Measurements from ENCODE around the gene DCTPP1.

DCTPP1 gene

DNA sequence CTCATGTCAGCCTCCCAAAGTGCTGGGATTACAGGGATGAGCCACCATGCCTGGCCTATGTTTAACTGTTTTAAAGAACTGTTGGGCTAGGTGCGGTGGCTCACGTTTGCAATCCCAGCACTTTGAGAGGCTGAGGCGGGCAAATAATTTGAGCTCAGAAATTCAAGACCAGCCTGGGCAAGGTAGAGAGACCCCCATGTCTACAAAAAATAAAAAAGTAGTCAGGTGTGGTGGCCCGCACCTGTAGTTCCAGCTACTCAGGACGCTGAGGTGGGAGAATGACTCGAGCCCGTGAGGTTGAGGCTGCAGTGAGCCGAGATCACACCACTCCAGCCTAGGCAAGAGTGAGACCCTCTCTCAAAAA lies 40.8 kb upstream of the DCTPP1 start:
- TF ChIP-seq, protein P1, sequence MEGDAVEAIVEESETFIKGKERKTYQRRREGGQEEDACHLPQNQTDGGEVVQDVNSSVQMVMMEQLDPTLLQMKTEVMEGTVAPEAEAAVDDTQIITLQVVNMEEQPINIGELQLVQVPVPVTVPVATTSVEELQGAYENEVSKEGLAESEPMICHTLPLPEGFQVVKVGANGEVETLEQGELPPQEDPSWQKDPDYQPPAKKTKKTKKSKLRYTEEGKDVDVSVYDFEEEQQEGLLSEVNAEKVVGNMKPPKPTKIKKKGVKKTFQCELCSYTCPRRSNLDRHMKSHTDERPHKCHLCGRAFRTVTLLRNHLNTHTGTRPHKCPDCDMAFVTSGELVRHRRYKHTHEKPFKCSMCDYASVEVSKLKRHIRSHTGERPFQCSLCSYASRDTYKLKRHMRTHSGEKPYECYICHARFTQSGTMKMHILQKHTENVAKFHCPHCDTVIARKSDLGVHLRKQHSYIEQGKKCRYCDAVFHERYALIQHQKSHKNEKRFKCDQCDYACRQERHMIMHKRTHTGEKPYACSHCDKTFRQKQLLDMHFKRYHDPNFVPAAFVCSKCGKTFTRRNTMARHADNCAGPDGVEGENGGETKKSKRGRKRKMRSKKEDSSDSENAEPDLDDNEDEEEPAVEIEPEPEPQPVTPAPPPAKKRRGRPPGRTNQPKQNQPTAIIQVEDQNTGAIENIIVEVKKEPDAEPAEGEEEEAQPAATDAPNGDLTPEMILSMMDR (IDR thresholded peaks at IDR 0.05), result no peak

DNA sequence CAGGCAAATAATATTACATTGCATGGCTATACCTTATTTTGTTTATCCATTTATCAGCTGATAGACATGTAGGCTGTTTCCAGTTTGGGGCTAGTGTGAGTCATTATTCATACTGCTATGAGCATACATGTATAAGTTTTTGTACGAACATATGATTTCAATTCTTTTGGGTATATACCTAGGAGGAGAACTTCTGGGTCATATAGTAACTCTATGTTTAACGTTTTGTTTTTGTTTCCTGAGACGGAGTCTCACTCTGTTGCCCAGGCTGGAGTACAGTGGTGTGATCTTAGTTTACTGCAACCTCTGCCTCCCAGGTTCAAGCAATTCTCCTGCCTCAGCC lies 40.3 kb upstream of the DCTPP1 start:
- TF ChIP-seq, protein P1 (IDR thresholded peaks at IDR 0.05), result no peak

DNA sequence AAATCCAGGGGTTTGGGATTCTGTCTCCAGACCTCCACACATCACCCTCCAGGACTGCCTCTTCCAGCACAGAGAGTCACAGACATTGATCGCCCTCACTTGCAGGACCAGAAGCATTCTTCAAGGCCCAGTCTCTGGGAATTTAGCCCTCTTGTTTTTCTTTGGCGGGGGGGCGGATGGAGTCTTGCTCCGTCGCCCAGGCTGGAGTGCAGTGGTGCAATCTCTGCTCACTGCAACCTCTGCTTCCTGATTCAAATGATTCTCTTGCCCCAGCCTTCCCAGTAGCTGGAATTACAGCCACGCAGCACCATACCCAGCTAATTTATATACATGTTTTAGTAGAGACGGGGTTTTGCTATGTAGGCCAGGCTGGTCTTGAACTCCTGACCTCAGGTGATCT lies 34.2 kb upstream of the DCTPP1 start:
- TF ChIP-seq, protein P1 (IDR thresholded peaks at IDR 0.05), result no peak

DNA sequence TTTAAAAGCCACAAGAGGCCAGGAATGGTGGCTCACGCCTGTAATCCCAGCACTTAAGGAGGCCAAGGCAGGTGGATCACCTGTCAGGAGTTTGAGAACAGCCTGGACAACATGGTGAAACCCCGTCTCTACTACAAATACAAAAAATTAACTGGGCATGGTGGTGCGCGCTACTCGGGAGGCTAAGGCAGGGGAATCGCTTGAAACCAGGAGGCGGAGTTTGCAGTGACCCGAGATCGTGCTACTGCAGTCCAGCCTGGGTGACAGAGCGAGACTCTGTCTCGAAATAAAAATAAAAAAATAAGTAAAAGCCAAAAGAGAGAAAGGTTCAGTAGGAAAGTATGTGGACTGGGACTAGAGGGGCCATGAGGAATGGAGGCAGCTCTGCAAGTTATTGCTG lies 29.6 kb upstream of the DCTPP1 start:
- TF ChIP-seq, protein P1 (IDR thresholded peaks at IDR 0.05), result no peak

DNA sequence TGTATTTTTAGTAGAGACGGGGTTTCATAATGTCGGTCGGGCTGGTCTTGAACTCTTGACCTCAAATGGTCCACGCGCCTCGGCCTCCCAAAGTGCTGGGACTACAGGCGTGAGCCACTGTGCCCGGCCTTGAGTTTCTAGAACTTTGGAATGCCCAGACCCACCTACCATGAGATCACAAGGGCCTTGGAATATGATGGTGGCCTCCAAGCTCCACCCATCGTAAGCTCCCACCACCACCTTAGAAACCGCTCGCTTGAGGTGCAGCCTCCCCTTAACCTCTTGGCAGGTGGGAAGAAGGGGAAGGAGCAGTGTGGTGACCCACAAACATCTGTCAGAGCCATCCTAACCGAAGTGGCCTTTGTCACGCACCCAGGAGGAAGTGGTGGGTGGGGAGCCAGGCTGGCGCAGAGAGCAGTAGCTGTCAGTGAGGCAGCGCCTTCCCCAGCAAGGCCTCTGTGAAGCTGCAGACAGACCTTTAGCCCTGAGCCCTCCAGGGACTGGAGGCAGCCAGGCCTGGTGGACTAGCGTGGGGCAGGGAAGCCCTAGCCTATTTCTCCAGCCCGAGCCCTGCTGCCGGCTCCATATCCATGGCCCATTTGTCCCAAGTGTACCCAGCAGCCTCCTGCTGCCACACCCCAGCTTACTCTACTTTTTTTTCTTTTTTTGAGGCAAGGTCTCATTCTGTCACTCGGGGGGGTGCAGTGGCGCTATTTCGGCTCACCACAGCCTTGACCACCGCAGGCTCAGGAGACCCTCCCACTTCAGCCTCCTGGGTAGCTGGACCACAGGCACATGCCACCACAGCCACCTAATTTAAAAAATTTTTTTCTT lies 28.9 kb upstream of the DCTPP1 start:
- TF ChIP-seq, protein P1 (IDR thresholded peaks at IDR 0.05), result no peak

DNA sequence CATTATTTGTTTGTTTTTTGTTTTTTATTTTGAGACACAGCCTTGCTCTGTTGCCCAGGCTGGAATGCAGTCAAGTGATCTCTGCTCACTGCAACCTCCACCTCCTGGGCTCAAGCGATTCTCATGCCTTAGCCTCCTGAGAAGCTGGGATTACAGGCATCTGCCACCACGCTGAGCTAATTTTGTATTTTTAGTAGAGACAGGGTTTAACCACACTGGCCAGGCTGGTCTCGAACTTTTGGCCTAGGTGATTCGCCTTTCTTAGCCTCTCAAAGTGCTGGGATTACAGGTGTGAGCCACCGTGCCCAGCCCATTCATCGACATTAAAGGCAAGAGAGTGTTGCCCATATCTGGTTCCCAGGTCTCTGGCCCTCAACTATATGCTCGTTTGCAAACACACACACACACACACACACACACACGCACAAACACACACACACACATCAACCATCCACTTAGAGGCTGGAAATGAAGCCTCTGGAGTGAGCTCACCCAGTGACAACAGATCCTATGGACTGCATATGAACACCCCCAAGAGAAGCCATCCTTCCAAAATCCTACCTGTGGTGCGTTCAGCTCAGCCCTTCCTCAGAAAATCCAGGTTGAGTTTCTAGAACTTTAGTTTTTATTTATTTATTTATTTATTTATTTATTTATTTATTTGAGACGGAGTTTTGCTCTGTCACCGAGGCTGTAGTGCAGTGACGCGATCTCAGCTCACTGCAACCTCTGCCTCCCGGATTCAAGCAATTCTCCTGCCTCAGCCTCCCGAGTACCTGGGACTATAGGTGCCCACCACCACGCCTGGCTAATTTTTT lies 28.1 kb upstream of the DCTPP1 start:
- TF ChIP-seq, protein P1 (IDR thresholded peaks at IDR 0.05), result no peak

DNA sequence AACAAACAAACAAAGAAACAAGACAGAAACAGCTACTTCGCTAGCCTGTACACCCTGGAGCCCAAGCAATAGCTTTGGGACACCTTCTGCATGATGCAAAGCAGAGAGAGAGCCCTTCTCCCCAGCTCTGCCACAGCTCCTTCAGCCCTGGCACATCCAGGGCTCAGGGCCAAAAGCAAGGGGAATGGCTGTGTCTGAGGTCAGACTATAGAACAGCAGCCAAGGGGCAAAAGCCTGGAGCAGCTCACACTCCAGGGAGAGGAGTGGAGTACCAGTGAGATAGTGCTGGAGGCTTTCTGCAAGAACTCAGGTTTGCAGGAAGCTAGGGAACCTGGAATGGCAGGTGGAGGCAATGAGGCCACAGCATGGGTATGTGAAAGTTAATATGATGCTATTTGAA lies 27.4 kb upstream of the DCTPP1 start:
- TF ChIP-seq, protein P1 (IDR thresholded peaks at IDR 0.05), result no peak
